GM23248 (cell line): Measurements from ENCODE around the gene CTNNA2. TPM values are rescaled to one million over a fixed set of nuclear protein-coding genes. Genes with fewer than 3 reads are reported as not detected.

Experiments used
- DNase-seq: peaks from one replicate; pipeline ENCODE4 v3.0.0-alpha.2; 2015
- H2AFZ ChIP-seq: fragments of 200-600 bp; sonication (generic); 2 replicates; pipeline ENCODE4 v1.6.1; 2016; ENCODE audit warnings: antibody characterized with exemption
- H3F3A ChIP-seq: fragments of 200-600 bp; sonication (generic); 2 replicates; pipeline ENCODE4 v1.6.1; 2016; ENCODE audit warnings: mild to moderate bottlenecking, antibody characterized with exemption, mixed run types; ENCODE audit not compliant: insufficient read depth
- H3K27ac ChIP-seq: fragments of 200-600 bp; sonication (generic); 2 replicates; pipeline ENCODE4 v1.5.1; 2016; ENCODE audit warnings: mild to moderate bottlenecking
- H3K27me3 ChIP-seq: fragments of 200-600 bp; sonication (generic); replicated peaks from 2 replicates; pipeline ENCODE4 v1.6.1; 2016; ENCODE audit warnings: mild to moderate bottlenecking; ENCODE audit not compliant: insufficient read depth
- H3K36me3 ChIP-seq: fragments of 200-600 bp; sonication (generic); 2 replicates; pipeline ENCODE4 v1.6.1; 2016; ENCODE audit warnings: low read depth, mild to moderate bottlenecking
- H3K4me1 ChIP-seq: fragments of 200-600 bp; sonication (generic); 2 replicates; pipeline ENCODE4 v1.6.1; 2016; ENCODE audit warnings: mild to moderate bottlenecking; ENCODE audit not compliant: insufficient read depth
- H3K4me2 ChIP-seq: fragments of 200-600 bp; sonication (generic); one replicate; pipeline ENCODE4 v1.6.1; 2016; ENCODE audit warnings: mild to moderate bottlenecking; ENCODE audit not compliant: unreplicated experiment
- H3K4me3 ChIP-seq: fragments of 200-600 bp; sonication (generic); 2 replicates; pipeline ENCODE4 v1.5.1; 2016; ENCODE audit warnings: mild to moderate bottlenecking
- H3K79me2 ChIP-seq: fragments of 200-600 bp; sonication (generic); 2 replicates; pipeline ENCODE4 v1.6.1; 2016; ENCODE audit warnings: mild to moderate bottlenecking; ENCODE audit not compliant: insufficient read depth
- H3K9ac ChIP-seq: fragments of 200-600 bp; sonication (generic); 2 replicates; pipeline ENCODE4 v1.6.1; 2016; ENCODE audit warnings: mild to moderate bottlenecking
- H3K9me2 ChIP-seq: fragments of 200-600 bp; sonication (generic); 2 replicates; pipeline ENCODE4 v1.6.1; 2016; ENCODE audit warnings: mixed run types, mild to moderate bottlenecking, moderate library complexity; ENCODE audit not compliant: insufficient read depth
- H3K9me3 ChIP-seq: fragments of 200-600 bp; sonication (generic); one replicate; pipeline ENCODE4 v1.6.1; 2017; ENCODE audit warnings: low read depth
- H4K20me1 ChIP-seq: fragments of 200-600 bp; sonication (generic); 2 replicates; pipeline ENCODE4 v1.6.0; 2016; ENCODE audit not compliant: insufficient read depth
- EZH2 ChIP-seq: fragments of 200-600 bp; sonication (generic); IDR thresholded peaks from 2 replicates; pipeline ENCODE4 v1.6.1; 2018; ENCODE audit warnings: antibody characterized with exemption, mild to moderate bottlenecking; ENCODE audit not compliant: insufficient read depth, poor library complexity, severe bottlenecking
- EZH2phosphoT487 ChIP-seq: fragments of 200-600 bp; sonication (generic); IDR thresholded peaks from 2 replicates; pipeline ENCODE4 v1.6.1; 2018; ENCODE audit warnings: antibody characterized with exemption, moderate library complexity, mild to moderate bottlenecking, low read depth; ENCODE audit not compliant: insufficient read depth
- WGBS, 2 experiments: methylation state at CpG; one replicate each; pipeline ENCODE4 v1.1.6; 2015 to 2017; ENCODE audit warnings: low lambda C conversion rate in 2 of 2, low coverage in 1 of 2; ENCODE audit errors: missing lambda C conversion rate in 2 of 2; 5-methylcytosine and 5-hydroxymethylcytosine counted together
- in situ Hi-C: fragments of 300-500 bp; cut with MboI; formaldehyde crosslinking; loops from 2 replicates; pipeline ENCODE4 v1.15.0; 2020
- polyA plus RNA-seq: library from polyadenylated mRNA; unstranded; fragments of >200 nt; fragmentation: Nextera tagmentation; extraction: Ambion mirVana; gene quantifications from 2 replicates; pipeline ENCODE4 v1.2.1, GENCODE V29; 2016
- total RNA-seq: library from RNA; depleted of rRNA; stranded (reverse); fragments of >200 nt; shearing (Covaris generic); gene quantifications from 2 replicates; pipeline ENCODE4 v1.2.3, GENCODE V29; 2014

Gene CTNNA2
- total and polyA plus RNA-seq, 2 experiments from 2014 or later = not detected

- no peaks in the 10 kb centered on the region for H3K4me1 ChIP-seq
- H3K79me2 ChIP-seq = no peaks in the 10 kb centered on the region
- H3K9ac ChIP-seq = no peak overlapping the region
- H3K36me3 ChIP-seq = no peaks in the 10 kb centered on the region
- H3F3A ChIP-seq = no peaks in the 10 kb centered on the region
- no peaks in the 10 kb centered on the region for H3K27me3 ChIP-seq
- no peaks in the 10 kb centered on the region for H3K9me2 ChIP-seq
- no peaks in the 10 kb centered on the region for H4K20me1 ChIP-seq
- no peak overlapping the region for H3K27ac ChIP-seq
- H3K9me3 ChIP-seq = no peaks in the 10 kb centered on the region
- 0 to 5% methylated on average over 2 of the region's 2 CpGs for WGBS, 2 experiments
- in situ Hi-C loops = no loop called here
- no peak overlapping the region for H2AFZ ChIP-seq
- no peak overlapping the region for H3K4me3 ChIP-seq
- no peak for DNase-seq
- H3K4me2 ChIP-seq = no peak overlapping the region
- TF ChIP-seq EZH2 (no peak), EZH2phosphoT487 (no peak)
Measured at GRCh38 chr2:79640001-79640400, 127.2 kb downstream of the CTNNA2 start.

- in situ Hi-C loops = no loop called here
- no peak overlapping the region for H3K4me2 ChIP-seq
- H3K9ac ChIP-seq = no peak overlapping the region
- no peak overlapping the region for H3K27ac ChIP-seq
- H3K36me3 ChIP-seq = no peaks in the 10 kb centered on the region
- DNase-seq = no peak
- H3K4me3 ChIP-seq = no peak overlapping the region
- no peaks in the 10 kb centered on the region for H3F3A ChIP-seq
- H2AFZ ChIP-seq = no peak overlapping the region
- H3K9me3 ChIP-seq = no peaks in the 10 kb centered on the region
- no peaks in the 10 kb centered on the region for H3K4me1 ChIP-seq
- 31 to 34% methylated on average over 3 of the region's 3 CpGs for WGBS, 2 experiments
- TF ChIP-seq EZH2 (no peak), EZH2phosphoT487 (no peak)
- no peaks in the 10 kb centered on the region for H3K27me3 ChIP-seq
- no peaks in the 10 kb centered on the region for H4K20me1 ChIP-seq
- H3K79me2 ChIP-seq = no peaks in the 10 kb centered on the region
- no peaks in the 10 kb centered on the region for H3K9me2 ChIP-seq
Measured at GRCh38 chr2:79649531-79649930, 136.7 kb downstream of the CTNNA2 start.

DNA sequence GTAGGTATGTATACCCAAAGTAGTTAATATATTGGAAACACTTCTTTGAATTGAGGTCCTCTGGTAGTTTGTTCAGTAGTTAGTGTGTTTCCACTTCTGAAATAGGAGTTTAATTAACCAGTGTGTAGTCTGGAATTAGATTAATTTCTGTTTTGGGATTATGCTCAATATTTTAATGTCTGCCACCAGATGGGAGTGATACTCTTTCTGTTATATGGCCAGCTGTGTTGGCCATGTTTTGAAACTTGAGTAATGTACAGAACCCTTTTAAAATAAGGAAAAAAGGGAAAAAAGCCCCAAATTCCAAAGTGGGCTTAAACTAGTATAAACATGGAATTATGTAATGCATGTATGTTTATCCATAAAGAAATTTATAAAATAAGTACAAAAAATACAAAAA lies 147.7 kb downstream of the CTNNA2 start:
- no peak for TF ChIP-seq EZH2phosphoT487
- peak; percentile 1 for DNase-seq
- no peaks in the 10 kb centered on the region for H3K4me1 ChIP-seq
- no peak overlapping the region for H2AFZ ChIP-seq
- in situ Hi-C loops = no loop called here
- no peak overlapping the region for H3K4me3 ChIP-seq
- no peaks in the 10 kb centered on the region for H4K20me1 ChIP-seq
- no peak overlapping the region for H3K4me2 ChIP-seq
- H3K79me2 ChIP-seq = no peaks in the 10 kb centered on the region
- no peaks in the 10 kb centered on the region for H3K36me3 ChIP-seq
- no peak overlapping the region for H3K9ac ChIP-seq
- no peaks in the 10 kb centered on the region for H3K27me3 ChIP-seq
- no peaks in the 10 kb centered on the region for H3K9me2 ChIP-seq
- no peak overlapping the region for H3K27ac ChIP-seq
- H3F3A ChIP-seq = no peaks in the 10 kb centered on the region
- H3K9me3 ChIP-seq = no peaks in the 10 kb centered on the region

DNA sequence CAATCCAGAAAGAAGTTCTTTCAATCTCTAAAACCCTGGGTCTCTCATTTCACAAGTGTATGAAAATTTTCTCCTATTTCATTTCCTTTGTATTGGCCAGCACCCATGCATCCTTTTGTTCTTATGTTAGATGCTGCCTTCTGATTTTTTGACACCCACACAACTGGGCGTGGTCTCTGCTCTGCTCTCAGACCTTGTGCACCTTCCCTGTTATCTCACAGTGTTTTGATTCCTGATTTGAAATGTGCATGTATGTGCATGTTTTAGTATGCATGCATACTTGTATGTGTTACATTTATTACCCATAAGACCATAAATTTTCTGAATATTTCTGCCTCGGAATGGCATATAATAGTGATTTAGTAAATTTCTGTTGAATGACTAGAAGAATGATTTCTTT lies 152.2 kb downstream of the CTNNA2 start:
- H3K27ac ChIP-seq = no peak overlapping the region
- no peak overlapping the region for H3K4me2 ChIP-seq
- TF ChIP-seq EZH2 = no peak
- no peak for TF ChIP-seq EZH2phosphoT487
- WGBS, 2 experiments = 2% methylated on average over 2 of the region's 2 CpGs
- no peaks in the 10 kb centered on the region for H3K9me2 ChIP-seq
- no peaks in the 10 kb centered on the region for H3K36me3 ChIP-seq
- no peaks in the 10 kb centered on the region for H3K79me2 ChIP-seq
- no peaks in the 10 kb centered on the region for H3K9me3 ChIP-seq
- H3K4me1 ChIP-seq = no peaks in the 10 kb centered on the region
- H2AFZ ChIP-seq = no peak overlapping the region
- no peak for DNase-seq
- H3F3A ChIP-seq = no peaks in the 10 kb centered on the region
- no peak overlapping the region for H3K4me3 ChIP-seq
- in situ Hi-C loops = no loop called here
- no peak overlapping the region for H3K9ac ChIP-seq
- H3K27me3 ChIP-seq = no peaks in the 10 kb centered on the region
- H4K20me1 ChIP-seq = no peaks in the 10 kb centered on the region

- Histone ChIP-seq H3F3A (no peaks in the 10 kb centered on the region), H3K4me1 (no peaks in the 10 kb centered on the region), H3K9ac (no peak overlapping the region), H3K4me2 (no peak overlapping the region), H4K20me1 (no peaks in the 10 kb centered on the region), H3K79me2 (no peaks in the 10 kb centered on the region), H3K9me3 (no peaks in the 10 kb centered on the region), H3K27ac (no peak overlapping the region), H3K4me3 (no peak overlapping the region), H3K9me2 (no peaks in the 10 kb centered on the region), H2AFZ (no peak overlapping the region), H3K36me3 (no peaks in the 10 kb centered on the region), H3K27me3 (no peaks in the 10 kb centered on the region)
- TF ChIP-seq EZH2 (no peak), EZH2phosphoT487 (no peak)
- WGBS, 2 experiments = 2 to 4% methylated on average over 4 of the region's 4 CpGs
- no peak for DNase-seq
- in situ Hi-C loops = no loop called here
Measured at GRCh38 chr2:79666430-79666829, 153.6 kb downstream of the CTNNA2 start.
